ENCODE results near the gene WT1.

DNA sequence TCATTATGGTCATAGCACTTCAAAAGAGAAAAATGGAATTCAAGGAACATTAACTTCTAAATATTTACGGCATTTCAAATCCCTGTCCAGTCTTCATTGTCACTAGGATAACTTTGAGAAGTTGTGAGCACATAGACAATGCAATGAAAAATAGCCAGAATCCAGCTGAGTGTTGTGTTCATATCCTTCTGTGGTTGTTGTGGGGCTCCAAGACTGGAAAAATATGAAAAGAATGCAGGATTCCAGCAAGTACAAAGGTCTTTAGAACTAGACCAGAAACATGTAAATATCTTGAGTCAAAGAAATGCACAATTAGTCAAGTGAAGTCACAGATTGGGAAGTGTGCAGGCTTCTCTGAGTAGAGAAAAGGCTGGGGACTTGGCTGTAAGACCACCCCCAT is 68.7 kb downstream of the WT1 start:
- TF ChIP-seq, protein P1, sequence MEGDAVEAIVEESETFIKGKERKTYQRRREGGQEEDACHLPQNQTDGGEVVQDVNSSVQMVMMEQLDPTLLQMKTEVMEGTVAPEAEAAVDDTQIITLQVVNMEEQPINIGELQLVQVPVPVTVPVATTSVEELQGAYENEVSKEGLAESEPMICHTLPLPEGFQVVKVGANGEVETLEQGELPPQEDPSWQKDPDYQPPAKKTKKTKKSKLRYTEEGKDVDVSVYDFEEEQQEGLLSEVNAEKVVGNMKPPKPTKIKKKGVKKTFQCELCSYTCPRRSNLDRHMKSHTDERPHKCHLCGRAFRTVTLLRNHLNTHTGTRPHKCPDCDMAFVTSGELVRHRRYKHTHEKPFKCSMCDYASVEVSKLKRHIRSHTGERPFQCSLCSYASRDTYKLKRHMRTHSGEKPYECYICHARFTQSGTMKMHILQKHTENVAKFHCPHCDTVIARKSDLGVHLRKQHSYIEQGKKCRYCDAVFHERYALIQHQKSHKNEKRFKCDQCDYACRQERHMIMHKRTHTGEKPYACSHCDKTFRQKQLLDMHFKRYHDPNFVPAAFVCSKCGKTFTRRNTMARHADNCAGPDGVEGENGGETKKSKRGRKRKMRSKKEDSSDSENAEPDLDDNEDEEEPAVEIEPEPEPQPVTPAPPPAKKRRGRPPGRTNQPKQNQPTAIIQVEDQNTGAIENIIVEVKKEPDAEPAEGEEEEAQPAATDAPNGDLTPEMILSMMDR (IDR thresholded peaks at IDR 0.05): no peak
- no peak for TF ChIP-seq POLR2A (IDR thresholded peaks at IDR 0.05)
